Heart left ventricle (tissue), 16 donors: ENCODE data around the gene HNF1B. TPM values are rescaled to one million over a fixed set of nuclear protein-coding genes. Genes with fewer than 3 reads are reported as not detected.

Experiments
- ATAC-seq, 4 donors: fragments of 200-7000 bp; cut with Tn5 transposase; one replicate each; pipeline ENCODE4 v1.9.1; 2020 to 2022; ENCODE audit warnings: moderate library complexity in 4 of 4, mild to moderate bottlenecking in 3 of 4, moderate number of reproducible peaks in 1 of 4
- DNase-seq, 5 donors: peaks; one replicate each; pipeline ENCODE4 v3.0.0-alpha.2; 2020
- H3K27ac ChIP-seq, 12 donors: fragments of 200-600 bp; sonication (generic) in 4 of 12; one replicate each; pipeline versions ENCODE4 v1.5.0 to v1.8.0; 2016 to 2022; ENCODE audit warnings: mild to moderate bottlenecking in 2 of 12
- H3K27me3 ChIP-seq, 9 donors: fragments of 200-600 bp; sonication (generic) in 2 of 9; one replicate each; pipeline versions ENCODE4 v1.5.1 to v1.8.0; 2016 to 2022; ENCODE audit warnings: mild to moderate bottlenecking in 3 of 9
- H3K36me3 ChIP-seq, 9 donors: fragments of 200-600 bp; sonication (generic) in 2 of 9; one replicate each; pipeline versions ENCODE4 v1.5.0 to v1.8.0; 2018 to 2022; ENCODE audit warnings: mild to moderate bottlenecking in 2 of 9
- H3K4me1 ChIP-seq, 12 donors: fragments of 200-600 bp; sonication (generic) in 4 of 12; one replicate each; pipeline versions ENCODE4 v1.5.0 to v1.8.0; 2016 to 2022; ENCODE audit warnings: mild to moderate bottlenecking in 3 of 12
- H3K4me3 ChIP-seq, 12 donors: fragments of 200-600 bp; sonication (generic) in 4 of 12; one replicate each; pipeline versions ENCODE4 v1.5.0 to v1.8.0; 2017 to 2022; ENCODE audit warnings: mild to moderate bottlenecking in 9 of 12, moderate library complexity in 4 of 12
- H3K9me3 ChIP-seq, 12 donors: fragments of 200-600 bp; sonication (generic) in 4 of 12; one replicate each; pipeline versions ENCODE4 v1.5.0 to v1.8.0; 2016 to 2022; ENCODE audit warnings: mild to moderate bottlenecking in 1 of 12
- POLR2A ChIP-seq, 2 donors: fragments of 450-650 bp; IDR thresholded peaks; one replicate each; pipeline ENCODE4 v1.6.1; 2017; ENCODE audit warnings: antibody characterized with exemption in 2 of 2, mild to moderate bottlenecking in 2 of 2, moderate library complexity in 2 of 2
- WGBS, 4 donors: extraction: QIAGEN DNeasy Blood & Tissue Kit in 2 of 4; methylation state at CpG; one replicate each; pipeline versions ENCODE4 v1.1.5 to v1.1.7; 2013 to 2018; 5-methylcytosine and 5-hydroxymethylcytosine counted together
- intact Hi-C, 10 donors: fragments of 100-400 bp; cut with DNase I; formaldehyde crosslinking; loops; one replicate each; pipeline versions ENCODE4 v1.11.1 to v1.14.2; 2022
- polyA plus RNA-seq, 2 donors: library from polyadenylated mRNA; stranded (reverse); fragments of 200-250 nt; gene quantifications; one replicate each; pipeline ENCODE4 v1.2.3, GENCODE V29; 2013
- total RNA-seq, 9 donors: library from RNA; depleted of rRNA in 2 of 9; stranded (reverse); fragments of >200 nt in 2 of 9; fragmentation: NEBNext Ultra II Directional in 3 of 9; extraction: Animal tissue kit (Norgen Biotek cat#: 25700) in 3 of 9; gene quantifications; one replicate each; pipeline versions ENCODE4 v1.1.0 to v1.2.4, GENCODE V29; 2016 to 2023
- TF ChIP-seq, protein P1 (sequence below), 12 donors: fragments of 200-600 bp; sonication (generic) in 4 of 12; IDR thresholded peaks; one replicate each; pipeline versions ENCODE4 v1.5.0 to v1.8.0; 2018 to 2022; ENCODE audit warnings: antibody characterized with exemption in 12 of 12, mild to moderate bottlenecking in 5 of 12
- donor health status: ischemic (EF 13 %, LVEDD 7.1; RV severe dilation, severe dysfunction).
- donor health status: healthy with polysubstance abuse.
- donor health status: DM: no; HTN: yes; CAD: no.
- donor health status: DM: no; HTN: no; CAD: no.
- donor health status: ischemic (EF 25% LVEDD 6.9; RV normal size, moderate dysfunction).
- donor health status: ischemic (EF 25% LVEDD 5.7; RV mildly dilated, moderate dysfunction).
- donor health status: healthy.
- donor health status: DM: yes; HTN: yes; CAD: no.
- donor health status: ischemic (EF 35%, LVEDD 5.7; RV mildly dilated, moderate dysfunction).
- donor health status: nonischemic (EF 11% LVEDD 7.7; RV severe dilation, severe dysfunction).
- donor health status: DM: yes; HTN: yes; CAD: no.
- donor health status: PGD.
- donor health status: ischemic (EF 29% LVEDD 5.4; RV normal size, mild dysfunction).
- donor health status: nonischemic (EF 23%, LVEDD 6.1; RV moderate dilation, normal function).

Gene HNF1B
- total and polyA plus RNA-seq, 11 donors = not detected

- 71 to 80% (median 75%) methylated on average over 7 of the region's 7 CpGs for WGBS, 4 donors
- TF ChIP-seq, protein P1, sequence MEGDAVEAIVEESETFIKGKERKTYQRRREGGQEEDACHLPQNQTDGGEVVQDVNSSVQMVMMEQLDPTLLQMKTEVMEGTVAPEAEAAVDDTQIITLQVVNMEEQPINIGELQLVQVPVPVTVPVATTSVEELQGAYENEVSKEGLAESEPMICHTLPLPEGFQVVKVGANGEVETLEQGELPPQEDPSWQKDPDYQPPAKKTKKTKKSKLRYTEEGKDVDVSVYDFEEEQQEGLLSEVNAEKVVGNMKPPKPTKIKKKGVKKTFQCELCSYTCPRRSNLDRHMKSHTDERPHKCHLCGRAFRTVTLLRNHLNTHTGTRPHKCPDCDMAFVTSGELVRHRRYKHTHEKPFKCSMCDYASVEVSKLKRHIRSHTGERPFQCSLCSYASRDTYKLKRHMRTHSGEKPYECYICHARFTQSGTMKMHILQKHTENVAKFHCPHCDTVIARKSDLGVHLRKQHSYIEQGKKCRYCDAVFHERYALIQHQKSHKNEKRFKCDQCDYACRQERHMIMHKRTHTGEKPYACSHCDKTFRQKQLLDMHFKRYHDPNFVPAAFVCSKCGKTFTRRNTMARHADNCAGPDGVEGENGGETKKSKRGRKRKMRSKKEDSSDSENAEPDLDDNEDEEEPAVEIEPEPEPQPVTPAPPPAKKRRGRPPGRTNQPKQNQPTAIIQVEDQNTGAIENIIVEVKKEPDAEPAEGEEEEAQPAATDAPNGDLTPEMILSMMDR (IDR thresholded peaks at IDR 0.05) = no peak
- no peaks in the 10 kb centered on the region for H3K4me1 ChIP-seq
- no peaks in the 10 kb centered on the region for H3K36me3 ChIP-seq
- intact Hi-C loops = loop anchor here in 1 of 10 donors (10.0 kb wide), 1 partner anchor 67 kb away; no protein-coding TSS in a partner anchor
- DNase-seq = no peak
- H3K27ac ChIP-seq = no peak overlapping the region
- H3K9me3 ChIP-seq = no peaks in the 10 kb centered on the region
- no peak for ATAC-seq
- peaks cover 0 to 26% (median 5%) of the 10 kb centered on the region in 9 donors for H3K27me3 ChIP-seq
- H3K4me3 ChIP-seq = no peak overlapping the region
Measured at GRCh38 chr17:37708008-37708615, 36.7 kb downstream of the HNF1B start.

- intact Hi-C loops = loop anchor here in 1 of 10 donors (10.0 kb wide), 1 partner anchor 68 kb away; no protein-coding TSS in a partner anchor
- H3K4me3 ChIP-seq = no peak overlapping the region
- ATAC-seq (no peak), DNase-seq (no peak)
- no peak overlapping the region for H3K27ac ChIP-seq
- H3K36me3 ChIP-seq = no peaks in the 10 kb centered on the region
- H3K9me3 ChIP-seq = no peaks in the 10 kb centered on the region
- 66 to 81% (median 73%) methylated on average over 2 of the region's 2 CpGs for WGBS, 4 donors
- no peaks in the 10 kb centered on the region for H3K4me1 ChIP-seq
- H3K27me3 ChIP-seq = peaks cover 0 to 26% (median 5%) of the 10 kb centered on the region in 9 donors
- TF ChIP-seq POLR2A (IDR thresholded peaks at IDR 0.05) = no peak
- TF ChIP-seq, protein P1 (IDR thresholded peaks at IDR 0.05) = no peak
Measured at GRCh38 chr17:37706446-37706845, 38.4 kb downstream of the HNF1B start.

DNA sequence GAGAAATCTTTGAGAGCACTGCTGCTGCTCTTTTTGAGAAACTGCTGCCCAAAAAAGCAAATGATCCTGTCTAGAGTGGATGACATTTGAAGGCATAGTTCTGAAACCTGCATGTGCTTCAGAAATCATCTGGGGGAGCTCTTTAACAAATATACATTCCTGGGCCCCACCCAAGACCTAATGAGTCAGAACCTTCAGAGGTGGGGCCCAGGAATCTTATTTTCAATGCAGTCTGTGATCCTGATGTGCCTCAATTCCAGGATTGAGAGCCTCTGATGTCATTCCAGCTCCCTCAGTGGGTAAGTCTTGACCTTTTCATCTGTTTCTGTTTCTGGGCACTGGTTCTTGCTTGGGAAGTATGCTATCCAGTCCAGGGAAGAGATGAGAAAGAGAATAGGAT, 42.3 kb downstream of the HNF1B start:
- ATAC-seq = no peak
- intact Hi-C loops = loop anchor here in 3 of 10 donors (5.0 to 10.0 kb wide), 2 partner anchors 70 to 72 kb away; no protein-coding TSS in a partner anchor
- H3K4me3 ChIP-seq = no peak overlapping the region
- TF ChIP-seq, protein P1 (IDR thresholded peaks at IDR 0.05) = no peak
- TF ChIP-seq POLR2A (IDR thresholded peaks at IDR 0.05) = no peak
- H3K9me3 ChIP-seq = no peaks in the 10 kb centered on the region
- no peak overlapping the region for H3K27ac ChIP-seq
- DNase-seq = no peak
- peaks cover 0 to 15% (median 0%) of the 10 kb centered on the region in 9 donors for H3K27me3 ChIP-seq
- no peaks in the 10 kb centered on the region for H3K36me3 ChIP-seq
- H3K4me1 ChIP-seq = no peaks in the 10 kb centered on the region

DNA sequence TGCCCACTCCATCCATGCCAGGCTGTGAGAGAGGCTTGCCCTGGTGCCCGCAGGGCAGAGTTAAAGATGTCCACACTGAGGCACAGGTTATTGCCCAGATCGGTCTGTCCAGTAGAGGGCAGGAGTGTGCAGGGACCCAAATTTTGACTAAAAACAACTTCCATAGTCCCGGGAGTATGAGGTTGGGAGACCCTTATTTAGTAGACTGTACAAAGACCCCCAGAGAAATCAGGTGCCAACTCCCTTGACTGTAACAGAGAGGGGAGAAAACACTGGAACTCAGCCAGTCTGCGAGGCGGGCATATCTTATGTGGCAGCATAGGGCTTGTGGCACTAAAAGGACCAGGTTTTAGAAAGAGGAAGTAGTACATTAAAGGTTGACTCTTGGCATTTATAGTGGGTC, 43.4 kb downstream of the HNF1B start:
- no peaks in the 10 kb centered on the region for H3K36me3 ChIP-seq
- no peak overlapping the region for H3K4me3 ChIP-seq
- no peaks in the 10 kb centered on the region for H3K4me1 ChIP-seq
- peaks cover 0 to 15% (median 0%) of the 10 kb centered on the region in 9 donors for H3K27me3 ChIP-seq
- no peaks in the 10 kb centered on the region for H3K9me3 ChIP-seq
- intact Hi-C loops = loop anchor here in 4 of 10 donors (2.0 to 10.0 kb wide), 3 partner anchors 69 to 73 kb away; no protein-coding TSS in a partner anchor
- TF ChIP-seq, protein P1 (IDR thresholded peaks at IDR 0.05) = peak; percentile 26 to 64 (median 51)
- no peak for TF ChIP-seq POLR2A (IDR thresholded peaks at IDR 0.05)
- peak in 3 of 4 donors; percentile 49 to 68 (median 62) for ATAC-seq
- DNase-seq = peak in 1 of 5 donors; percentile 14
- WGBS, 4 donors = 46 to 55% (median 48%) methylated on average over 5 of the region's 5 CpGs
- H3K27ac ChIP-seq = no peak overlapping the region
